ENCODE data around the gene HBZ.
"Not testable (repeated sequence)": the region's sequence is repeated elsewhere in the genome, so short reads cannot be mapped to it uniquely, and the experiment has no call there.

The HBZ gene

GRCh38 chr16:123558-124350 is 28.7 kb upstream of the HBZ start:
- H3K27me3 Mint-ChIP-seq, ATAC-seq: not testable (repeated sequence)

GRCh38 chr16:125011-125410 is 27.4 kb upstream of the HBZ start:
- Mint-ChIP-seq H3K9me3 (no peaks in the 10 kb centered on the region), H3K4me3 (no peak overlapping the region), H3K27ac (no peak overlapping the region), H3K4me1 (peaks cover 18% of the 10 kb centered on the region), H3K27me3 (no peaks in the 10 kb centered on the region)
- DNase-seq (no peak), ATAC-seq (no peak)

More at GRCh38 chr16:123558-124350, 28.7 kb upstream of the HBZ start:
- not testable (repeated sequence) for H3K4me3 Mint-ChIP-seq, H3K27ac Mint-ChIP-seq, H3K4me1 Mint-ChIP-seq, DNase-seq, H3K9me3 Mint-ChIP-seq

GRCh38 chr16:129075-129474 is 23.4 kb upstream of the HBZ start:
- no peak overlapping the region for H3K27ac Mint-ChIP-seq
- ATAC-seq (peak; percentile 63), DNase-seq (no peak)
- H3K9me3 Mint-ChIP-seq, result no peaks in the 10 kb centered on the region
- peaks cover 44% of the 10 kb centered on the region for H3K4me1 Mint-ChIP-seq
- no peaks in the 10 kb centered on the region for H3K27me3 Mint-ChIP-seq
- H3K4me3 Mint-ChIP-seq, result no peak overlapping the region

GRCh38 chr16:130533-131173 is 21.8 kb upstream of the HBZ start:
- peaks cover 56% of the 10 kb centered on the region for H3K4me1 Mint-ChIP-seq
- no peak overlapping the region for H3K27ac Mint-ChIP-seq
- H3K27me3 Mint-ChIP-seq, result no peaks in the 10 kb centered on the region
- no peaks in the 10 kb centered on the region for H3K9me3 Mint-ChIP-seq
- no peak overlapping the region for H3K4me3 Mint-ChIP-seq
- no peak for DNase-seq
- peak; percentile 40 for ATAC-seq

GRCh38 chr16:132120-132519 is 20.3 kb upstream of the HBZ start:
- Mint-ChIP-seq H3K4me3 (no peak overlapping the region), H3K4me1 (peaks cover 60% of the 10 kb centered on the region), H3K27me3 (no peaks in the 10 kb centered on the region), H3K9me3 (no peaks in the 10 kb centered on the region), H3K27ac (peak overlapping the region in 1 of 2 donors; percentile 14)
- DNase-seq (no peak), ATAC-seq (no peak)

- Mint-ChIP-seq H3K27me3 (no peaks in the 10 kb centered on the region), H3K4me3 (no peak overlapping the region), H3K9me3 (no peaks in the 10 kb centered on the region), H3K4me1 (peaks cover 72% of the 10 kb centered on the region), H3K27ac (no peak overlapping the region)
- DNase-seq (no peak), ATAC-seq (no peak)
Measured at GRCh38 chr16:133716-134115, 18.7 kb upstream of the HBZ start.

- Mint-ChIP-seq H3K27ac (peak overlapping the region; percentile 78 to 81), H3K27me3 (peaks cover under 1% of the 10 kb centered on the region)
- DNase-seq, result peak; percentile 44 to 45
Measured at GRCh38 chr16:138049-138417, 14.4 kb upstream of the HBZ start.

GRCh38 chr16:140175-140857 is 12.1 kb upstream of the HBZ start:
- Mint-ChIP-seq H3K27me3 (peaks cover 21% of the 10 kb centered on the region), H3K27ac (no peak overlapping the region), H3K4me3 (no peak overlapping the region), H3K9me3 (no peaks in the 10 kb centered on the region), H3K4me1 (peaks cover 25% of the 10 kb centered on the region)
- no peak for ATAC-seq
- no peak for DNase-seq

More at GRCh38 chr16:138049-138417, 14.4 kb upstream of the HBZ start:
- H3K4me1 Mint-ChIP-seq, result peaks cover 48% of the 10 kb centered on the region
- peak; percentile 39 for ATAC-seq
- H3K9me3 Mint-ChIP-seq, result no peaks in the 10 kb centered on the region
- H3K4me3 Mint-ChIP-seq, result peak overlapping the region; percentile 85 to 89

GRCh38 chr16:142405-142967 is 10.0 kb upstream of the HBZ start:
- Mint-ChIP-seq H3K4me1 (peaks cover 13% of the 10 kb centered on the region), H3K4me3 (no peak overlapping the region), H3K27ac (no peak overlapping the region), H3K27me3 (peaks cover 21% of the 10 kb centered on the region), H3K9me3 (no peaks in the 10 kb centered on the region)
- ATAC-seq, result no peak
- DNase-seq, result no peak

- H3K9me3 Mint-ChIP-seq, result no peaks in the 10 kb centered on the region
- DNase-seq, result no peak
- H3K27ac Mint-ChIP-seq, result no peak overlapping the region
- peaks cover 7% of the 10 kb centered on the region for H3K4me1 Mint-ChIP-seq
- ATAC-seq, result no peak
- peaks cover 21% of the 10 kb centered on the region for H3K27me3 Mint-ChIP-seq
- no peak overlapping the region for H3K4me3 Mint-ChIP-seq
Measured at GRCh38 chr16:143047-143446, 9.4 kb upstream of the HBZ start.

GRCh38 chr16:143456-143855 is 9.0 kb upstream of the HBZ start:
- peak overlapping the region in 1 of 2 donors; percentile 13 for H3K27ac Mint-ChIP-seq
- no peak for ATAC-seq

GRCh38 chr16:144797-145252 is 7.6 kb upstream of the HBZ start:
- Mint-ChIP-seq H3K27ac (peak overlapping the region in 1 of 2 donors; percentile 3), H3K4me3 (no peak overlapping the region), H3K27me3 (peaks cover 33% of the 10 kb centered on the region), H3K4me1 (no peaks in the 10 kb centered on the region), H3K9me3 (no peaks in the 10 kb centered on the region)
- ATAC-seq (no peak), DNase-seq (no peak)

More at GRCh38 chr16:143456-143855, 9.0 kb upstream of the HBZ start:
- no peak for DNase-seq
- Mint-ChIP-seq H3K9me3 (no peaks in the 10 kb centered on the region), H3K4me1 (peaks cover 6% of the 10 kb centered on the region), H3K27me3 (peaks cover 21% of the 10 kb centered on the region), H3K4me3 (no peak overlapping the region)

GRCh38 chr16:146646-147045 is 5.8 kb upstream of the HBZ start:
- no peak overlapping the region for H3K27ac Mint-ChIP-seq
- DNase-seq, result no peak
- H3K4me1 Mint-ChIP-seq, result no peaks in the 10 kb centered on the region
- H3K27me3 Mint-ChIP-seq, result peaks cover 48% of the 10 kb centered on the region
- no peak overlapping the region for H3K4me3 Mint-ChIP-seq
- H3K9me3 Mint-ChIP-seq, result no peaks in the 10 kb centered on the region
- ATAC-seq, result no peak

GRCh38 chr16:149024-149660 is 3.3 kb upstream of the HBZ start:
- ATAC-seq, result no peak
- DNase-seq, result no peak

GRCh38 chr16:153129-153521 is 681 bp downstream of the HBZ start:
- not testable (repeated sequence) for H3K9me3 Mint-ChIP-seq
- ATAC-seq, result peak; percentile 44

More at GRCh38 chr16:149024-149660, 3.3 kb upstream of the HBZ start:
- H3K4me1 Mint-ChIP-seq, result peaks cover 2% of the 10 kb centered on the region
- H3K4me3 Mint-ChIP-seq, result no peak overlapping the region
- H3K27me3 Mint-ChIP-seq, result peaks cover 51% of the 10 kb centered on the region
- H3K27ac Mint-ChIP-seq, result no peak overlapping the region
- H3K9me3 Mint-ChIP-seq, result no peaks in the 10 kb centered on the region

More at GRCh38 chr16:153129-153521, 681 bp downstream of the HBZ start:
- H3K4me1 Mint-ChIP-seq, result peaks cover 13% of the 10 kb centered on the region
- not testable (repeated sequence) for H3K27ac Mint-ChIP-seq, H3K4me3 Mint-ChIP-seq, DNase-seq
- H3K27me3 Mint-ChIP-seq, result peaks cover 74% of the 10 kb centered on the region
